A673 (cell line): ENCODE data around the gene VPS37B.

Experiments used
- CTCF ChIP-seq: fragments of 300-800, 200-600 bp; sonication (generic); conservative IDR thresholded peaks from 2 replicates; pipeline ENCODE4 v1.5.1; 2017; ENCODE audit warnings: low read depth, mild to moderate bottlenecking, antibody characterized with exemption, low read length, moderate library complexity, mixed read lengths
- EZH2 ChIP-seq: fragments of 200-600 bp; sonication (generic); IDR thresholded peaks from 2 replicates; pipeline ENCODE4 v1.6.1; 2017; ENCODE audit warnings: borderline replicate concordance, low read depth, mild to moderate bottlenecking, mixed read lengths, antibody characterized with exemption, low read length; ENCODE audit not compliant: poor library complexity, severe bottlenecking

DNA sequence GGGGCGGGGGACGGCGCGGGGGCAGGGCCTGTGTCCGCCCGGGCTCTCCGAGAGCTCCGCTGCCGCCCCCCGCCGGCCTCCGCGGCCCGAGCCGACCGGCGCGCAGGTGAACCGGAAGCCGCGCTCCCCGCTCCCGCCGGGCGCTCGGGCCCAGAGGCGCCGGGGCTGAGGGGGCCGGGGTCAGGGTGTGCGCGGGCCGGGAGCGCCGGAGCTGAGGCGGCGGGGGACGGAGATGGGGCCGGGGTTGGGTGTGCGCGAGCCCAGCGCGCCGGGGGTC lies 60.2 kb downstream of the VPS37B start:
- TF ChIP-seq CTCF (no peak), EZH2 (no peak)
